GM21825 (cell line): ENCODE measurements around the gene FANCL.
"Not testable (repeated sequence)": the region's sequence is repeated elsewhere in the genome, so short reads cannot be mapped to it uniquely, and the experiment has no call there.

Experiments
- ATAC-seq: cut with Tn5 transposase; IDR thresholded peaks from one replicate; pipeline ENCODE4 v1.9.1; 2021; ENCODE audit warnings: mild to moderate bottlenecking, moderate library complexity; ENCODE audit not compliant: unreplicated experiment

The FANCL gene

GRCh38 chr2:58155160-58155778 lies 85.9 kb downstream of the FANCL start:
- ATAC-seq, result no peak

- no peak for ATAC-seq
Observed at GRCh38 chr2:58146707-58147106, 94.4 kb downstream of the FANCL start.

GRCh38 chr2:58145769-58146168 lies 95.4 kb downstream of the FANCL start:
- ATAC-seq, result not testable (repeated sequence)

GRCh38 chr2:58140508-58141072 lies 100.5 kb downstream of the FANCL start:
- no peak for ATAC-seq

- ATAC-seq, result no peak
Observed at GRCh38 chr2:58138396-58139030, 102.6 kb downstream of the FANCL start.

GRCh38 chr2:58137856-58138255 lies 103.3 kb downstream of the FANCL start:
- no peak for ATAC-seq

GRCh38 chr2:58137221-58137620 lies 103.9 kb downstream of the FANCL start:
- no peak for ATAC-seq

- no peak for ATAC-seq
Observed at GRCh38 chr2:58135861-58136260, 105.3 kb downstream of the FANCL start.

GRCh38 chr2:58133395-58133794 lies 107.7 kb downstream of the FANCL start:
- no peak for ATAC-seq

GRCh38 chr2:58131191-58132011 lies 109.7 kb downstream of the FANCL start:
- no peak for ATAC-seq

GRCh38 chr2:58130238-58130637 lies 110.9 kb downstream of the FANCL start:
- ATAC-seq, result no peak

GRCh38 chr2:58127111-58127510 lies 114.0 kb downstream of the FANCL start:
- ATAC-seq, result no peak

- no peak for ATAC-seq
Observed at GRCh38 chr2:58122540-58122939, 118.6 kb downstream of the FANCL start.

GRCh38 chr2:58122040-58122439 lies 119.1 kb downstream of the FANCL start:
- no peak for ATAC-seq

- no peak for ATAC-seq
Observed at GRCh38 chr2:58120626-58121229, 120.4 kb downstream of the FANCL start.

GRCh38 chr2:58113563-58113962 lies 127.6 kb downstream of the FANCL start:
- not testable (repeated sequence) for ATAC-seq

GRCh38 chr2:58110765-58111164 lies 130.4 kb downstream of the FANCL start:
- no peak for ATAC-seq

GRCh38 chr2:58109481-58109880 lies 131.6 kb downstream of the FANCL start:
- no peak for ATAC-seq
